ENCODE measurements around the gene UPF3A.
"Not testable (repeated sequence)": the region's sequence is repeated elsewhere in the genome, so short reads cannot be mapped to it uniquely, and the experiment has no call there.

UPF3A gene

DNA sequence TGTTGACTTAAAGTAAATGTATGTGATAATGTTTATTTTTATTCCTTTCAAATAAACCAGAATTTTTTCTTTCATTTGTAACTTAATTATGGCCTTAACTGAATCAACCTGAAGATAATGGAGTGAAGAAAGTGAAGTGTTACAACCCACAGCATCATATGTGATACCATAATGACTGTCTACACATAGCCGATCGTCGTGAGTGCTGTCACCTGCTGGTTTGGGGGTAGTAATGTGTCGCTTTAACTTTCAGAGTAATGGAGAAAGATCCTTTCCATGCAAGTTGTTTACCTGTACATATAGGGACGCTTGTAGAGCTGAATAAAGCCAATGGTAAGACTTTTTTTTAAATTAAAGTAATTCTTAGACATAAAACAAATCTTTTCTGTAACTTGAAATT is 36.8 kb upstream of the UPF3A start:
- H3K27me3 ChIP-seq (ENCODE audit: control insufficient read depth, insufficient read depth, low read length, poor library complexity, severe bottlenecking) = no peaks in the 10 kb centered on the region
- no peaks in the 10 kb centered on the region for H3K4me1 ChIP-seq (ENCODE audit: control insufficient read depth, insufficient read depth, low read length)
- H3K9me3 ChIP-seq (ENCODE audit: control insufficient read depth, low read length) = no peaks in the 10 kb centered on the region
- peaks cover 56% of the 10 kb centered on the region for H3K36me3 ChIP-seq (ENCODE audit: control insufficient read depth, insufficient read depth, low read length)
- 93 to 97% methylated on average over 4 to 5 of the region's 5 CpGs for WGBS, 2 experiments
- no peak overlapping the region for H3K27ac ChIP-seq (ENCODE audit: insufficient read depth, low read depth, low read length, poor library complexity, severe bottlenecking)
- no peak overlapping the region for H3K4me3 ChIP-seq (ENCODE audit: insufficient read depth, low read depth, low read length)

GRCh38 chr13:114248011-114248410 is 33.4 kb upstream of the UPF3A start:
- Histone ChIP-seq H3K4me3 (ENCODE audit: insufficient read depth, low read depth, low read length) (no peak overlapping the region), H3K36me3 (ENCODE audit: control insufficient read depth, insufficient read depth, low read length) (peaks cover 47% of the 10 kb centered on the region), H3K27ac (ENCODE audit: insufficient read depth, low read depth, low read length, poor library complexity, severe bottlenecking) (no peak overlapping the region), H3K4me1 (ENCODE audit: control insufficient read depth, insufficient read depth, low read length) (no peaks in the 10 kb centered on the region), H3K9me3 (ENCODE audit: control insufficient read depth, low read length) (no peaks in the 10 kb centered on the region), H3K27me3 (ENCODE audit: control insufficient read depth, insufficient read depth, low read length, poor library complexity, severe bottlenecking) (no peaks in the 10 kb centered on the region)
- 94 to 98% methylated on average over 3 of the region's 3 CpGs for WGBS, 2 experiments

DNA sequence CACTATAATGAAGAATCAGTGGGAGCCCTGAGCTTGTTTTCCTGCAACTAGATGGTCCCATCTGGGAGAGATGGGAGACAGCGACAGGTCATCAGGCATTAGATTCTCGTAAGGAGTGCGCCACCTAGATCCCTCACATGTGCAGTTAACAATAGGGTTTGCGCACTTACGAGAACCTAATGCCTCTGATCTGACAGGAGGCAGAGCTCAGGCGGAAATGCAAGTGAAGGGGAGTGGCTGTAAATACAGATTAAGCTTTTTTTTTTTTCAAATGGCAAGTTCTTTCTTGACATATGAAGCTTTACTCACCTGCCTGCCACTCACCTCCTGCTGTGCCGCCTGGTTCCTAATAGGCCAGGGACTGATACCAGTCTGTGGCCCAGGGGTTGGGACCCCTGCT is 32.3 kb upstream of the UPF3A start:
- H3K4me3 ChIP-seq (ENCODE audit: insufficient read depth, low read depth, low read length) = no peak overlapping the region
- no peaks in the 10 kb centered on the region for H3K27me3 ChIP-seq (ENCODE audit: control insufficient read depth, insufficient read depth, low read length, poor library complexity, severe bottlenecking)
- WGBS, 2 experiments = 95 to 98% methylated on average over 7 of the region's 7 CpGs
- peaks cover 45% of the 10 kb centered on the region for H3K36me3 ChIP-seq (ENCODE audit: control insufficient read depth, insufficient read depth, low read length)
- no peaks in the 10 kb centered on the region for H3K4me1 ChIP-seq (ENCODE audit: control insufficient read depth, insufficient read depth, low read length)
- no peaks in the 10 kb centered on the region for H3K9me3 ChIP-seq (ENCODE audit: control insufficient read depth, low read length)
- H3K27ac ChIP-seq (ENCODE audit: insufficient read depth, low read depth, low read length, poor library complexity, severe bottlenecking) = no peak overlapping the region

DNA sequence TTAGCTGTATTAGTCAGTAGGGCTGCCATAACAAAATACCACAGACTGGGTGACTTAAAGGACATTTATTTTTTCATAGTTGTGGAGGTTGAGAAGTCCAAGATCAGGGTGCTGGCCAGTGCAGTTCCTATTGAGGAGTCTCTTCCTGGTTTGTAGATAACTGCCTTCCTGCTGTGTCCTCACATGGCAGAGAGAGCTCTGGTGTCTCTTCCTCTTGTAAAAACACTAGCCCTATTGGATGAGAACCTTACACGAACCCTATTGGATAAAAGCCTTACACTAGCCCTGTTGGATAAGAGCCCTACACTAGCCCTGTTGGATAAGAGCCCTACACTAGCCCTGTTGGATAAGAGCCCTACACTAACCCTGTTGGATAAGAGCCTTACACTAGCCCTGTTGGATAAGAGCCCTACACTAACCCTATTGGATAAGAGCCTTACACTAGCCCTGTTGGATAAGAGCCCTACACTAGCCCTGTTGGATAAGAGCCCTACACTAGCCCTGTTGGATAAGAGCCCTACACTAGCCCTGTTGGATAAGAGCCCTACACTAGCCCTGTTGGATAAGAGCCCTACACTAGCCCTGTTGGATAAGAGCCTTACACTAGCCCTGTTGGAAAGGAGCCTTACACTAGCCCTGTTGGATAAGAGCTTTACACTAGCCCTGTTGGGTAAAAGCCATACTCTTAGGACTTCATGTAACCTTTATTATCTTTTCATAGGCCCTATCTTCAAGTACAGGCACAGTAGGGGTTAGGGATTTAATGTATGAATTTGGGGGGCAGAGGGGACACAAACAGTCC is 29.6 kb upstream of the UPF3A start:
- H3K4me1 ChIP-seq (ENCODE audit: control insufficient read depth, insufficient read depth, low read length); H3K27ac ChIP-seq (ENCODE audit: insufficient read depth, low read depth, low read length, poor library complexity, severe bottlenecking); H3K4me3 ChIP-seq (ENCODE audit: insufficient read depth, low read depth, low read length); H3K27me3 ChIP-seq (ENCODE audit: control insufficient read depth, insufficient read depth, low read length, poor library complexity, severe bottlenecking); H3K9me3 ChIP-seq (ENCODE audit: control insufficient read depth, low read length): not testable (repeated sequence)
- 93 to 94% methylated on average over 1 of the region's 1 CpG for WGBS, 2 experiments
- peaks cover 34% of the 10 kb centered on the region for H3K36me3 ChIP-seq (ENCODE audit: control insufficient read depth, insufficient read depth, low read length)

DNA sequence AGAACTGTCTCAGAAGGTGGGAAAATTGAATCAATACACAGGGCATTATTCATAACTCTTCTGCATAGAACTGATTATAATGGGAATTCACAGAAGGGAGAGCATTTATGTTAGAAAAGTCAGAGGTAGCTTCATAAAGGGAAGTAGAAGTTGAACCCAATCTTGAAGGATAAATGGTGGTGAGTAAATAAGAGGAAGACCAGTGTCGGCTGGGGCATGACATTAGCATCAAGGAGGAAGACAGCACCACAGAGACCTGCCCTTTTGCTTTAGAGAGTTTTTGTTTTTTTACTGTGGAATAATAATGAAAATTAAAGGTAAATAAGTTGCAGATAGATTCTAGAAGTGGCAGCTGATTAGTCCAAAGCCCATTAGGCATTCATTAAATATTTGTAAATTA is 24.9 kb upstream of the UPF3A start:
- Histone ChIP-seq H3K27ac (ENCODE audit: insufficient read depth, low read depth, low read length, poor library complexity, severe bottlenecking) (no peak overlapping the region), H3K4me3 (ENCODE audit: insufficient read depth, low read depth, low read length) (no peak overlapping the region), H3K27me3 (ENCODE audit: control insufficient read depth, insufficient read depth, low read length, poor library complexity, severe bottlenecking) (no peaks in the 10 kb centered on the region), H3K36me3 (ENCODE audit: control insufficient read depth, insufficient read depth, low read length) (peaks cover 25% of the 10 kb centered on the region), H3K4me1 (ENCODE audit: control insufficient read depth, insufficient read depth, low read length) (no peaks in the 10 kb centered on the region), H3K9me3 (ENCODE audit: control insufficient read depth, low read length) (no peaks in the 10 kb centered on the region)
- WGBS, 2 experiments = 85% methylated on average over 1 of the region's 1 CpG

GRCh38 chr13:114257014-114257413 is 24.4 kb upstream of the UPF3A start:
- H3K36me3 ChIP-seq (ENCODE audit: control insufficient read depth, insufficient read depth, low read length) = peaks cover 24% of the 10 kb centered on the region
- H3K27ac ChIP-seq (ENCODE audit: insufficient read depth, low read depth, low read length, poor library complexity, severe bottlenecking) = no peak overlapping the region
- 70 to 80% methylated on average over 4 of the region's 4 CpGs for WGBS, 2 experiments
- H3K4me3 ChIP-seq (ENCODE audit: insufficient read depth, low read depth, low read length) = no peak overlapping the region
- no peaks in the 10 kb centered on the region for H3K27me3 ChIP-seq (ENCODE audit: control insufficient read depth, insufficient read depth, low read length, poor library complexity, severe bottlenecking)
- no peaks in the 10 kb centered on the region for H3K9me3 ChIP-seq (ENCODE audit: control insufficient read depth, low read length)
- no peaks in the 10 kb centered on the region for H3K4me1 ChIP-seq (ENCODE audit: control insufficient read depth, insufficient read depth, low read length)

GRCh38 chr13:114258589-114258988 is 22.8 kb upstream of the UPF3A start:
- H3K36me3 ChIP-seq (ENCODE audit: control insufficient read depth, insufficient read depth, low read length) = peaks cover 35% of the 10 kb centered on the region
- H3K27ac ChIP-seq (ENCODE audit: insufficient read depth, low read depth, low read length, poor library complexity, severe bottlenecking) = no peak overlapping the region
- no peaks in the 10 kb centered on the region for H3K4me1 ChIP-seq (ENCODE audit: control insufficient read depth, insufficient read depth, low read length)
- H3K4me3 ChIP-seq (ENCODE audit: insufficient read depth, low read depth, low read length) = no peak overlapping the region
- H3K27me3 ChIP-seq (ENCODE audit: control insufficient read depth, insufficient read depth, low read length, poor library complexity, severe bottlenecking) = no peaks in the 10 kb centered on the region
- no peaks in the 10 kb centered on the region for H3K9me3 ChIP-seq (ENCODE audit: control insufficient read depth, low read length)
- 91 to 93% methylated on average over 8 of the region's 8 CpGs for WGBS, 2 experiments

- peaks cover 35% of the 10 kb centered on the region for H3K36me3 ChIP-seq (ENCODE audit: control insufficient read depth, insufficient read depth, low read length)
Measured at GRCh38 chr13:114259374-114259773, 22.0 kb upstream of the UPF3A start.

GRCh38 chr13:114259974-114260373 is 21.4 kb upstream of the UPF3A start:
- no peaks in the 10 kb centered on the region for H3K27me3 ChIP-seq (ENCODE audit: control insufficient read depth, insufficient read depth, low read length, poor library complexity, severe bottlenecking)
- H3K36me3 ChIP-seq (ENCODE audit: control insufficient read depth, insufficient read depth, low read length) = peaks cover 35% of the 10 kb centered on the region
- H3K9me3 ChIP-seq (ENCODE audit: control insufficient read depth, low read length) = no peaks in the 10 kb centered on the region
- WGBS, 2 experiments = 92 to 96% methylated on average over 4 of the region's 4 CpGs
- no peak overlapping the region for H3K27ac ChIP-seq (ENCODE audit: insufficient read depth, low read depth, low read length, poor library complexity, severe bottlenecking)
- H3K4me3 ChIP-seq (ENCODE audit: insufficient read depth, low read depth, low read length) = no peak overlapping the region
- no peaks in the 10 kb centered on the region for H3K4me1 ChIP-seq (ENCODE audit: control insufficient read depth, insufficient read depth, low read length)

More at GRCh38 chr13:114259374-114259773, 22.0 kb upstream of the UPF3A start:
- WGBS, 2 experiments = 95 to 96% methylated on average over 6 to 7 of the region's 7 CpGs
- no peaks in the 10 kb centered on the region for H3K4me1 ChIP-seq (ENCODE audit: control insufficient read depth, insufficient read depth, low read length)
- no peaks in the 10 kb centered on the region for H3K27me3 ChIP-seq (ENCODE audit: control insufficient read depth, insufficient read depth, low read length, poor library complexity, severe bottlenecking)
- H3K9me3 ChIP-seq (ENCODE audit: control insufficient read depth, low read length) = no peaks in the 10 kb centered on the region
- H3K4me3 ChIP-seq (ENCODE audit: insufficient read depth, low read depth, low read length) = no peak overlapping the region
- no peak overlapping the region for H3K27ac ChIP-seq (ENCODE audit: insufficient read depth, low read depth, low read length, poor library complexity, severe bottlenecking)

GRCh38 chr13:114260814-114261213 is 20.6 kb upstream of the UPF3A start:
- H3K9me3 ChIP-seq (ENCODE audit: control insufficient read depth, low read length) = no peaks in the 10 kb centered on the region
- no peak overlapping the region for H3K4me3 ChIP-seq (ENCODE audit: insufficient read depth, low read depth, low read length)
- no peaks in the 10 kb centered on the region for H3K4me1 ChIP-seq (ENCODE audit: control insufficient read depth, insufficient read depth, low read length)
- no peaks in the 10 kb centered on the region for H3K27me3 ChIP-seq (ENCODE audit: control insufficient read depth, insufficient read depth, low read length, poor library complexity, severe bottlenecking)
- 95 to 96% methylated on average over 3 of the region's 3 CpGs for WGBS, 2 experiments
- no peak overlapping the region for H3K27ac ChIP-seq (ENCODE audit: insufficient read depth, low read depth, low read length, poor library complexity, severe bottlenecking)
- peaks cover 41% of the 10 kb centered on the region for H3K36me3 ChIP-seq (ENCODE audit: control insufficient read depth, insufficient read depth, low read length)

All from ectodermal cell (in vitro differentiated cells).